HepG2 (cell line): ENCODE data around the gene NECTIN2. TPM values are rescaled to one million over a fixed set of nuclear protein-coding genes. Genes with fewer than 3 reads are reported as not detected.
A peak's percentile ranks its signal among the peaks of the same experiment; 100 is the strongest.

Experiments used
- AKAP8 ChIP-seq: sonication (generic); formaldehyde crosslinking; IDR thresholded peaks from 2 replicates; pipeline ENCODE4 v1.5.1; 2020; ENCODE audit warnings: mild to moderate bottlenecking, missing genetic modification reagents
- ATRX ChIP-seq: sonication (generic); formaldehyde crosslinking; IDR thresholded peaks from 2 replicates; pipeline ENCODE4 v1.4.0; 2020; ENCODE audit warnings: missing genetic modification reagents, borderline replicate concordance
- CHD4 ChIP-seq: fragments of 200-600 bp; sonication (generic); IDR thresholded peaks from 2 replicates; pipeline ENCODE4 v1.7.0; 2017; ENCODE audit warnings: mild to moderate bottlenecking, low read length, borderline replicate concordance
- FOSL2 ChIP-seq: sonication (generic); formaldehyde crosslinking; IDR thresholded peaks from 2 replicates; pipeline ENCODE4 v1.4.0; 2020; ENCODE audit warnings: missing genetic modification reagents
- FOXO1 ChIP-seq: sonication (generic); formaldehyde crosslinking; IDR thresholded peaks from 2 replicates; pipeline ENCODE4 v1.4.0; 2020; ENCODE audit warnings: missing genetic modification reagents
- GABPB1 ChIP-seq: IDR thresholded peaks from 2 replicates; pipeline ENCODE4 v1.6.1; 2016; ENCODE audit warnings: mild to moderate bottlenecking, missing genetic modification reagents, moderate library complexity, missing compliant biosample characterization
- HNF4A ChIP-seq: sonication (generic); formaldehyde crosslinking; IDR thresholded peaks from 2 replicates; pipeline ENCODE4 v1.4.0; 2020; ENCODE audit warnings: missing genetic modification reagents
- NKX3-1 ChIP-seq: sonication (generic); formaldehyde crosslinking; IDR thresholded peaks from 2 replicates; pipeline ENCODE4 v1.5.0; 2020; ENCODE audit warnings: missing genetic modification reagents
- RAD21 ChIP-seq: fragments of 450-650 bp; formaldehyde crosslinking; IDR thresholded peaks from 2 replicates; pipeline ENCODE4 v1.5.0; 2020; ENCODE audit warnings: mild to moderate bottlenecking
- RORA ChIP-seq: sonication (generic); formaldehyde crosslinking; IDR thresholded peaks from 2 replicates; pipeline ENCODE4 v1.5.0; 2020; ENCODE audit warnings: mild to moderate bottlenecking, missing genetic modification reagents, moderate library complexity
- SP1 ChIP-seq, 2 experiments: fragments of 450-650 bp in 1 of 2; sonication (generic) in 1 of 2; formaldehyde crosslinking in 1 of 2; IDR thresholded peaks; 2 replicates each; pipeline versions ENCODE4 v1.4.0 to v1.6.1; 2016 to 2020; ENCODE audit warnings: missing genetic modification reagents in 1 of 2
- ZFP91 ChIP-seq: sonication (generic); formaldehyde crosslinking; IDR thresholded peaks from 2 replicates; pipeline ENCODE4 v1.9.0; 2022; ENCODE audit warnings: missing genetic modification reagents, mild to moderate bottlenecking, borderline replicate concordance
- polyA plus RNA-seq, 8 experiments: library from polyadenylated mRNA; depleted of rRNA in 3 of 8; stranded (reverse) in 7 of 8; unstranded in 1 of 8; fragments of >200 nt; fragmentation: Illumina TruSeq in 4 of 8; extraction: Trizol in 4 of 8; gene quantifications; 2 replicates each; pipeline versions ENCODE4 v1.2.1 to v1.2.3, GENCODE V29; 2011 to 2016; ENCODE audit warnings: low read depth in 4 of 8, missing spikeins in 1 of 8, mixed read lengths in 1 of 8; ENCODE audit not compliant: insufficient read depth in 1 of 8
- total RNA-seq, 5 experiments: library from RNA; depleted of rRNA; stranded (reverse); fragments of >200 nt; fragmentation: Illumina TruSeq; extraction: Trizol; gene quantifications; 2 replicates each; pipeline ENCODE4 v1.2.3, GENCODE V29; 2016; ENCODE audit warnings: low read depth in 1 of 5
- TF ChIP-seq, protein P1 (sequence below): sonication (generic); formaldehyde crosslinking; IDR thresholded peaks from 2 replicates; pipeline ENCODE4 v1.5.0; 2020; ENCODE audit warnings: mild to moderate bottlenecking, missing genetic modification reagents
- TF ChIP-seq, protein P2 (sequence below): sonication (generic); formaldehyde crosslinking; IDR thresholded peaks from 2 replicates; pipeline ENCODE4 v1.4.0; 2020; ENCODE audit warnings: mild to moderate bottlenecking, missing genetic modification reagents
- TF ChIP-seq, protein P3 (sequence below), 2 experiments: fragments of 450-650 bp in 1 of 2; sonication (generic) in 1 of 2; formaldehyde crosslinking in 1 of 2; IDR thresholded peaks; 2 replicates each; pipeline versions ENCODE4 v1.6.1 to v1.8.0; 2016 to 2022; ENCODE audit warnings: antibody characterized with exemption in 1 of 2, mild to moderate bottlenecking in 1 of 2, missing genetic modification reagents in 1 of 2

The NECTIN2 gene
- total and polyA plus RNA-seq, 2 of the 13 experiments (the other 11 are each of a cell fraction or from before 2014, with no cell fraction given) = 75.4 to 114 TPM

DNA sequence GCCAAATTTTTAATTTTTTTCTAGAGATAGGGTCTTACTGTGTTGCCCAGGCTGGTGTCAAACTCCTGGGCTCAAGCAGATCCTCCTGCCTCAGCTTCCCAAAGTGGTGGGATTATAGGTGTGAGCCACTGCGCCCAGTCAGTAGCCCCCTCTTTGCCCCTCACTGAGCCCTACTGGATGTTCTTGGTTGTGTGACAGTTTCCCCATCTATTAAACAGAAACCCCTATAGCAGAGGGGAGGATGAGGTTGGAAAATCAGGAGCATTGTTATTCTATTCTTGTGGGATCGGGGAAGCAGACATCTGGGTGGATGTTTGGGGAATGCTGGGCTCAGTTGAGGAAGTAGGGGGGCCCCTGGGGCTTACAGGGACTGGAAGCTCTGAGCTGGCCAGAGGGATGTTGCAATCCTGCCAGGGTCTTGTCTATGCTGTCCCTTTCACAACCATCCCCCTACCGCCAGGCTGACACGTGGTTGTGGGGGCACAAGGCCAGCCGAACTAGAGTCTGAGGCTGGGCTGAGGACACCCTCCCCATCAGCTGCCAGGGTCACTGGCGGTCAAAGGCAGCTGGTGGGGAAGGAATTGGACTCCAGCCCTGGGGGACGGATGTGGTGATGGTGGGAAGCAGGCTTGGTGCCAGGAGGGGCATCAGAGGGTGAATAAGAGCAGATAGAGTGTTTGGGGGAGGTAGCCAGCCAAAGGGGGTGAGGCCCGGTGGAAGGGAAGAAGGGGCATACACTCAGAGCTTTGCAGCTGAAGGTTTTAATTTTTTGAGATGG, 79.2 kb downstream of the NECTIN2 start (continued):
- TF ChIP-seq ZFP91 (peak; percentile 94), RORA (CRISPR knock-in tag) (no peak), AKAP8 (peak; percentile 76; the same call in 1 of the 2 replicates), NKX3-1 (CRISPR knock-in tag) (peak; percentile 50; the same call in 1 of the 2 replicates), CHD4 (peak; percentile 53; the same call in 1 of the 2 replicates), GABPB1 (CRISPR knock-in tag) (peak; percentile 87), FOSL2 (CRISPR knock-in tag) (peak; percentile 96), SP1 (IDR thresholded peaks at IDR 0.05) (no peak), SP1 (CRISPR knock-in tag; IDR thresholded peaks at IDR 0.05) (peak; percentile 66; the same call in 1 of the 2 replicates), RAD21 (peak; percentile 55), HNF4A (CRISPR knock-in tag) (peak; percentile 97), FOXO1 (CRISPR knock-in tag) (peak; percentile 96), ATRX (CRISPR knock-in tag) (no peak)
- TF ChIP-seq, protein P1, sequence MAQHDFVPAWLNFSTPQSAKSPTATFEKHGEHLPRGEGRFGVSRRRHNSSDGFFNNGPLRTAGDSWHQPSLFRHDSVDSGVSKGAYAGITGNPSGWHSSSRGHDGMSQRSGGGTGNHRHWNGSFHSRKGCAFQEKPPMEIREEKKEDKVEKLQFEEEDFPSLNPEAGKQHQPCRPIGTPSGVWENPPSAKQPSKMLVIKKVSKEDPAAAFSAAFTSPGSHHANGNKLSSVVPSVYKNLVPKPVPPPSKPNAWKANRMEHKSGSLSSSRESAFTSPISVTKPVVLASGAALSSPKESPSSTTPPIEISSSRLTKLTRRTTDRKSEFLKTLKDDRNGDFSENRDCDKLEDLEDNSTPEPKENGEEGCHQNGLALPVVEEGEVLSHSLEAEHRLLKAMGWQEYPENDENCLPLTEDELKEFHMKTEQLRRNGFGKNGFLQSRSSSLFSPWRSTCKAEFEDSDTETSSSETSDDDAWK (CRISPR knock-in tag) = no peak
- TF ChIP-seq, protein P2, sequence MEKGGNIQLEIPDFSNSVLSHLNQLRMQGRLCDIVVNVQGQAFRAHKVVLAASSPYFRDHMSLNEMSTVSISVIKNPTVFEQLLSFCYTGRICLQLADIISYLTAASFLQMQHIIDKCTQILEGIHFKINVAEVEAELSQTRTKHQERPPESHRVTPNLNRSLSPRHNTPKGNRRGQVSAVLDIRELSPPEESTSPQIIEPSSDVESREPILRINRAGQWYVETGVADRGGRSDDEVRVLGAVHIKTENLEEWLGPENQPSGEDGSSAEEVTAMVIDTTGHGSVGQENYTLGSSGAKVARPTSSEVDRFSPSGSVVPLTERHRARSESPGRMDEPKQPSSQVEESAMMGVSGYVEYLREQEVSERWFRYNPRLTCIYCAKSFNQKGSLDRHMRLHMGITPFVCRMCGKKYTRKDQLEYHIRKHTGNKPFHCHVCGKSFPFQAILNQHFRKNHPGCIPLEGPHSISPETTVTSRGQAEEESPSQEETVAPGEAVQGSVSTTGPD = peak; percentile 94
- TF ChIP-seq, protein P3, sequence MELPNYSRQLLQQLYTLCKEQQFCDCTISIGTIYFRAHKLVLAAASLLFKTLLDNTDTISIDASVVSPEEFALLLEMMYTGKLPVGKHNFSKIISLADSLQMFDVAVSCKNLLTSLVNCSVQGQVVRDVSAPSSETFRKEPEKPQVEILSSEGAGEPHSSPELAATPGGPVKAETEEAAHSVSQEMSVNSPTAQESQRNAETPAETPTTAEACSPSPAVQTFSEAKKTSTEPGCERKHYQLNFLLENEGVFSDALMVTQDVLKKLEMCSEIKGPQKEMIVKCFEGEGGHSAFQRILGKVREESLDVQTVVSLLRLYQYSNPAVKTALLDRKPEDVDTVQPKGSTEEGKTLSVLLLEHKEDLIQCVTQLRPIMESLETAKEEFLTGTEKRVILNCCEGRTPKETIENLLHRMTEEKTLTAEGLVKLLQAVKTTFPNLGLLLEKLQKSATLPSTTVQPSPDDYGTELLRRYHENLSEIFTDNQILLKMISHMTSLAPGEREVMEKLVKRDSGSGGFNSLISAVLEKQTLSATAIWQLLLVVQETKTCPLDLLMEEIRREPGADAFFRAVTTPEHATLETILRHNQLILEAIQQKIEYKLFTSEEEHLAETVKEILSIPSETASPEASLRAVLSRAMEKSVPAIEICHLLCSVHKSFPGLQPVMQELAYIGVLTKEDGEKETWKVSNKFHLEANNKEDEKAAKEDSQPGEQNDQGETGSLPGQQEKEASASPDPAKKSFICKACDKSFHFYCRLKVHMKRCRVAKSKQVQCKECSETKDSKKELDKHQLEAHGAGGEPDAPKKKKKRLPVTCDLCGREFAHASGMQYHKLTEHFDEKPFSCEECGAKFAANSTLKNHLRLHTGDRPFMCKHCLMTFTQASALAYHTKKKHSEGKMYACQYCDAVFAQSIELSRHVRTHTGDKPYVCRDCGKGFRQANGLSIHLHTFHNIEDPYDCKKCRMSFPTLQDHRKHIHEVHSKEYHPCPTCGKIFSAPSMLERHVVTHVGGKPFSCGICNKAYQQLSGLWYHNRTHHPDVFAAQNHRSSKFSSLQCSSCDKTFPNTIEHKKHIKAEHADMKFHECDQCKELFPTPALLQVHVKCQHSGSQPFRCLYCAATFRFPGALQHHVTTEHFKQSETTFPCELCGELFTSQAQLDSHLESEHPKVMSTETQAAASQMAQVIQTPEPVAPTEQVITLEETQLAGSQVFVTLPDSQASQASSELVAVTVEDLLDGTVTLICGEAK (IDR thresholded peaks at IDR 0.05) = no peak
- TF ChIP-seq, protein P3 (CRISPR knock-in tag; IDR thresholded peaks at IDR 0.05) = peak; percentile 94
